Measurements from ENCODE around the gene MAL.

The MAL gene

DNA sequence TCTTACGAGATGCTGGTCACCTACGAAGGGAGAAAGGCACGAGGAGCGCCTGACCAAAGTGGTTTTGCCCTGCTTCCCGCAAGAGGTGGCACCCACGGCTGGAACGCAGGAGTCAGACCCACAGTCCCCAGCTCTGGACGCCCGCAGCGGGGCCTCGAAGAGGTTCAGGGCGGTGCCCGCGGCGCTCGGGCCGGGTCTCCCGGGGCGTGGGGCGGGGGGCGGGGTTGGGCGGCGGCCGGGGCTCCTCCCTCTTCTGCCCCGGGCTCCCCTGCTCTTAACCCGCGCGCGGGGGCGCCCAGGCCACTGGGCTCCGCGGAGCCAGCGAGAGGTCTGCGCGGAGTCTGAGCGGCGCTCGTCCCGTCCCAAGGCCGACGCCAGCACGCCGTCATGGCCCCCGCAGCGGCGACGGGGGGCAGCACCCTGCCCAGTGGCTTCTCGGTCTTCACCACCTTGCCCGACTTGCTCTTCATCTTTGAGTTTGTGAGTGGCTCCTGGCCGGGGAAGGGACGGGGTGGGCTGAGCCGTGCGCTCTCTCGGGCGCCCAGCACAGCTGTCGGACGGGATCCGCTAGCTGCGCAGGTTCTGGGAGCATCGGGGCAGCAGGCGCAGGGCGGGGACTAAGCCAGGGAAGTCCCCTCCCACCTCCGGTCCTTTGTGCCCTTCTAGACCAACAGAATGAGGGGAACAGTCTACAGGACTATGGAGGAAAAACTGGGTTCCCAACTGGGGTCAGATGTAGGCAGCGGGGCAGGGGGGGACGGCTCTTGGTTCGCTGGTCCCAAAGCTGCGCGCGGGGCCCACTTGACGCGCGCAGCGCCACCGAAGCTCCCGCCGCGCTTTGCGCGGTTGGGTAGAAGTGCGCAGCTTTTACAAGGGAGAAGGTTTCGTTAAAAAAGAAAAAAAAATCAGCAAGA lies at the start of gene MAL:
Gene MAL (plus strand): TSS at position 303 of the 914 bp plus-strand sequence. CDS start 85 bp downstream, at position 388.
- peak; percentile 61 for DNase-seq

DNA sequence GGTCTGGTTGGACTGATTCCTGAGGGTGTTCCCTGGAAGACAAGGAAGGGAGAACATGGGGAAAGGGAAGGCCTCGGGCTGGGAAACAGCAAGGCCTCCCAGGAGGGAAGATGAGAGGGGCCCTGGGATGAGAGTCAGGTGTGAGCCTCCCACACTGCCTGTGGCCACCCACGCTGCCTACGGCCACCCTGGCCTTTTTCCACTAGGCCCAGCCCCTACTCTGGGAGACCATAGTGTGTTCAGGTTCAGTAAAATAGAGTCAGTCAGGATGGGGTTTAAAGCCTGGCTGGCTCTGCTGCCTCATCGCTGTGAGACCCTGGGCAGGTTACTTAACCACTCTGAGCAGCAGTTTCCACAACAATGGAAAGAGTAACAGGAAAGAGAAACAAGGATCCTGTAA lies 47.7 kb upstream of the MAL start:
- no peak for DNase-seq

DNA sequence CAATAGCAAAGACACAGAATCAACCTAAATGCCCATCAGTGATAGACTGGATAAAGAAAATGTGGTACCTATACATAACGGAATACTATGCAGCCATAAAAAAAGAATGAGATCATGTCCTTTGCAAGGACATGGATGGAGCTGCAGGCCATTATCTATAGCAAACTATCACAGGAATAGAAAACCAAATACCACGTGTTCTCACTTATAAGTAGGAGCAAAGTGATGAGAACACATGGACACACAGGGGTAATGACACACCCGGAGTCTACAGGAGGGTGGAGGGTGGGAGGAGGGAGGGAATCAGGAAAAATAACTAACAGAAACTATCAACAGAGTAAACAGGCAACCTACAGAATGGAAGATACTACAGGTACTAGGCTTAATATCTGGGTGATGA lies 46.6 kb upstream of the MAL start:
- no peak for DNase-seq

GRCh38 chr2:94979406-94980375 lies 45.8 kb upstream of the MAL start:
- no peak for DNase-seq

GRCh38 chr2:94980406-94980805 lies 45.1 kb upstream of the MAL start:
- DNase-seq: no peak

- DNase-seq: no peak
These were observed 43.4 kb upstream of the MAL start for GRCh38 chr2:94982156-94982555.

GRCh38 chr2:94982675-94983074 lies 42.8 kb upstream of the MAL start:
- DNase-seq: no peak

DNA sequence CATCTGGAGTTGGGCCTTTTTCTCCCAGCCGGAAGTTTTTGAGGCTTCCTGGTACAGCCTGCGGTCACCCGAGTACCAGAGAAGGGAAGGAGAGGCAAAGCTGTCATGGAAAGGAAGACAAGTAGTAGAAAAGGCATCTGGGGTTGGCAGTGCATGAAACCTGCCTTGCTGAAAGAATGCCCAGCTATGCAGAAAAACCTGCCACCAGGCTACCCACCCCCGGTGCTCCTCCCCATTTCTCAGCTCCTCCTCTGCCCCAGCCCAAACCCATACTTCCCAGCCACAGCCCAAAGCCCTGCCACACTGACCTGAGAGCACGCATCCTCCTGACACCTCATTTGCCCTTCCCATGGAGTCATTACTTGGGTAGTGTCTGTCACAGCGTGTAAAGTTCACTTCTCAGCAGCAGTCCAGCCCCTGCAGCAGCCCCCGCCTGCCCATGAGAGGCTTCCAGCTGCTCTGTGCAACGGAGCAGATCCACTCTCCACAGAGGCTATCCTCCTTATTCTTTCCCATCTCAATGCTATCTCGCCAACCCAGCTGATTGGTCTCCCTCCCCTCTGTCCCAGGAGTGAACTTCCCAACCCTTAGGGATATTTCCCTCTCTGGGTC lies 40.4 kb upstream of the MAL start:
- DNase-seq: no peak

- DNase-seq: no peak
These were observed 39.9 kb upstream of the MAL start for GRCh38 chr2:94985636-94986035.

GRCh38 chr2:94986392-94986963 lies 39.0 kb upstream of the MAL start:
- peak; percentile 46 for DNase-seq

GRCh38 chr2:94987074-94988020 lies 38.2 kb upstream of the MAL start:
- DNase-seq: no peak

- DNase-seq: no peak
These were observed 34.6 kb upstream of the MAL start for GRCh38 chr2:94990956-94991355.

- no peak for DNase-seq
These were observed 33.1 kb upstream of the MAL start for GRCh38 chr2:94992360-94992759.

GRCh38 chr2:94993176-94994062 lies 32.1 kb upstream of the MAL start:
- no peak for DNase-seq

DNA sequence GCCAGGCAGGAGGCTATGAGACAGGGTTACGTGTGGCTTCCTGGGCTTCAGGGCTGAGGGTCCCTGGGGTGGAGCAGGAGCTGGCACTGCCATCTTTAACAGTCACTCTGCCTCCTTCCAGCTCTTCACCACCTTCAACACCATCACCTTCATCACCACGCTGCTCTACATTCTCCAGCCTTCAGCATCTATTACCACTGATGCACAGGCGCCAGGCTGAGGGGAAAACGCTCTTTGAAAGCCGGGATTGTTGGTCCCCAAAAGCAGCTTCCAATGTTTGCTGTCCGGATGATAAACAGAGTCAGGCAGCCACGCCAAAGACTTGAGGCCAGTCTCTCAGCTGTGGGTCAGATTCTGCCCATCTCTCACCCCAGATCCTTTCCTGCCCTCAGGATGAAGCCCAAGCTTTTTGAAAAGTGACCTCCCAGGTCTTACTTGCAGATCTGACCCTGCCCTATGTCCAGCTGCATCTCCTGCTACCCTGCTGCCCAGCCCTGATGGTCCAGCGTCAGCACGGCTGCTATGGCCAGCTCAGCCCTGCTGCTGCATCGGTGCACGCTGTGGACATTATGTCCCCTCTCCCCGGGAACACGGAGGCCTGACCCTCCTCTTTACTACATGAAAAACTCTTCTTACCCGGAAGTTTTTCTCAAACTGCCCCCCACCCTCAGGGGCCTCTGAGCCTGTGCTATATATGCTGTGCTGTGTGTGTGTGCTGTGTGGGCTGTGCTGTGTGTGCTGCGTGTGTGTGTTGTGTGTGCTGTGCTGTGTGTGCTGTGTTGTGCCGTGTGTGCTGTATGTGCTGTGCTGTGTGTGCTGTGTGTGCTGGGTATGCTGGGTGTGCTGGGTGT lies 31.2 kb upstream of the MAL start:
- no peak for DNase-seq

DNA sequence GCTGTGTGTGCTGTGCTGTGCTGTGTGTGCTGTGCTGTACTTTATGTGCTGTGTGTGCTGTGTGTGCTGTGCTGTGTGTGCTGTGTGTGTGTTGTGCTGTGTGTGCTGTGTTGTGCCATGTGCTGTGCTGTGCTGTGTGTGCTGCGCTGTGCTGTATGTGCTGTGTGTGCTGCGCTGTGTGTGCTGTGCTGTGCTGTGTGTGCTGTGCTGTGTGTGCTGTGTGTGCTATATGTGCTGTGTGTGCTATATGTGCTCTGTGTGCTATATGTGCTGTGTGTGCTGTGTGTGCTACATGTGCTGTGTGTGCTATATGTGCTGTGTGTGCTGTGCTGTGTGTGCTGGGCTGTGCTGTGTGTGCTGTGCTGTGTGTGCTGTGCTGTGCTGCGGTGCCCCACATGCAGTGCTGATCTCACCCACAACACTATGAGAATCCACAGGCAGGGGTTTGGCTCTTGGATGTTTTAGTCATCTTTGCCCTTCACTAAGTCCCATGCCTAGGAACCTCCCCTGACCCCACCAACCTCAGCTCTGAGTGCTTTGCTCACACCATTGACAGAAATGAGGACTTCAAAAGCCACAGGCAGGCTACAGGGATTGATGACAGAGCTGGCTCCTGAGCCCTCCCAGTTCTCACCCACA lies 30.5 kb upstream of the MAL start:
- no peak for DNase-seq

DNA sequence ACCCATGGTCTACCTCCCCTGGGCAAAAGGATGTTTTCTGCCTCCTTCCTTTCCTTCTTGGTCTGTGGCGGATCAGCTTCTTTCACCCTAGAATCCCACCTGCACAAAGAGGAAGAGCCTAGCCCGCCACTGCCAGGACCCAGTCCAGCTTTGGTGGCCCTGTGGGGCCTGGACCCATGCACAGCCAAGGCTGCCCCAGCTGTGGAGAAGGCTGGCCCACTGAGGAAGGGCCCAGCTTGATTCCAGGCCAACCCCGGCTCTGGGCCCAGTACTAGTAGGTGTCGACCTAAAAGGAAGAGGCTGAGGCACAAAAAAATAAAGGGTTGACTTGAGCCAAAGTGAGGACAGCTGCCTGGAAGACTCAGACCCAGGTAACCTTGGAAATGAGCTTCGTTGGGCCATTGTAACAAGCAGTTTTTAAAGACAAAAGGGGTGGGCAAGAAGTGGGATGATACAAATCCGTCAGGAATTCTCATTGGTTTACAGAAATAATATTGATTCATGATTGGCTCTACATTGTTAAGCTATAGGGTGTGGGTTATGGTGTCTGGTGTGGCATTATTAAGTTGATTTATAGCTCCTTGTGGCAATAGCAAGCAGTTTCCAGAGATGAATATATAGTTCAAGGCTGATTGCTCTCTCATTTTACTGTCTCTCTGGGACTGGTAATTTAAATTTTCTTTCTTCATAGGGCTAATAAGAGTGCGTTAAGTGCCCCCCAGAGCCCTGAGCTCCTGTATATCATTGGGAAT lies 29.8 kb upstream of the MAL start:
- no peak for DNase-seq
